KMS-11 (cell line): ENCODE measurements around the gene MAML3.

Experiments
- H2AFZ ChIP-seq: fragments of 200-600 bp; sonication (generic); 2 replicates; pipeline ENCODE4 v1.6.1; 2016; ENCODE audit warnings: antibody characterized with exemption, mixed run types, low read depth
- H3K27ac ChIP-seq: fragments of 200-600 bp; sonication (generic); 2 replicates; pipeline ENCODE4 v1.6.1; 2016; ENCODE audit warnings: mild to moderate bottlenecking, mixed run types
- H3K27me3 ChIP-seq: fragments of 200-600 bp; sonication (generic); 2 replicates; pipeline ENCODE4 v1.6.1; 2017; ENCODE audit warnings: mild to moderate bottlenecking, low read depth, mixed run types, moderate library complexity; ENCODE audit not compliant: insufficient read depth
- H3K36me3 ChIP-seq: fragments of 200-600 bp; sonication (generic); 2 replicates; pipeline ENCODE4 v1.6.1; 2017; ENCODE audit warnings: mild to moderate bottlenecking, mixed run types; ENCODE audit not compliant: insufficient read depth
- H3K4me1 ChIP-seq: fragments of 200-600 bp; sonication (generic); 2 replicates; pipeline ENCODE4 v1.6.1; 2016; ENCODE audit warnings: mild to moderate bottlenecking, low read depth, mixed run types; ENCODE audit not compliant: poor library complexity, severe bottlenecking
- H3K4me2 ChIP-seq: fragments of 200-600 bp; sonication (generic); 2 replicates; pipeline ENCODE4 v1.7.0; 2016; ENCODE audit warnings: mild to moderate bottlenecking, mixed run types
- H3K4me3 ChIP-seq: fragments of 200-600 bp; sonication (generic); IDR thresholded peaks from 2 replicates; pipeline ENCODE4 v1.6.1; 2017; ENCODE audit warnings: low read depth, low read length, mixed read lengths; ENCODE audit not compliant: insufficient read depth
- H3K79me2 ChIP-seq: fragments of 200-600 bp; sonication (generic); 2 replicates; pipeline ENCODE4 v1.6.1; 2016; ENCODE audit warnings: low read depth, mixed run types; ENCODE audit not compliant: insufficient read depth
- H3K9ac ChIP-seq: fragments of 200-600 bp; sonication (generic); 2 replicates; pipeline ENCODE4 v1.6.1; 2016; ENCODE audit warnings: mild to moderate bottlenecking, mixed run types
- H4K20me1 ChIP-seq: fragments of 200-600 bp; sonication (generic); 2 replicates; pipeline ENCODE4 v1.6.1; 2016; ENCODE audit warnings: mild to moderate bottlenecking, mixed run types; ENCODE audit not compliant: insufficient read depth
- CTCF ChIP-seq: fragments of 200-600 bp; sonication (generic); conservative IDR thresholded peaks from 2 replicates; pipeline ENCODE4 v1.6.1; 2017; ENCODE audit warnings: low read depth, mild to moderate bottlenecking, antibody characterized with exemption, low read length, moderate library complexity, mixed read lengths

The MAML3 gene

GRCh38 chr4:139769364-139769763 is 384.6 kb downstream of the MAML3 start:
- TF ChIP-seq CTCF: no peak
- no peak overlapping the region for H3K9ac ChIP-seq

DNA sequence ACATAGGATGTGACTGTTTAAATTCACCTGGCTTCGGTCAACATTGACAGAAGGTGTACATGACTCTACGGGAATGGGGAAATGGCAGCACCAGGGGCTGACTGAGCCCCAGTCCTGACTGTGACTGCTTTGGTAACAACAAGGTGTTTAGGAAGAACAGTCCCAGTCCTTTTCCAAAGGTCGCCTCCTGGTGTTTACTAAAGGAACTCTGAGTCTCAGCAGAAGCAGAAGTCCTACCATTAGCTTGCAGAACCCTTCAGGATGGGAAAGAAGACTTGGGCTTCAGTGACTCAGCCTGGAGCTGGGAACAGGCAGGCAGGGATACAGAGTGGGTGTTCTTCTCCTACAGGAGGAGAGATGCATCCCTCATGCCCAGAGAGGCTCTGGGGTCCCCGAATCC is 385.1 kb downstream of the MAML3 start:
- H3K4me3 ChIP-seq: no peak overlapping the region
- H3K79me2 ChIP-seq: no peaks in the 10 kb centered on the region
- TF ChIP-seq CTCF: peak; percentile 40; the same call in 1 of the 2 replicates
- no peak overlapping the region for H3K4me2 ChIP-seq
- no peaks in the 10 kb centered on the region for H3K36me3 ChIP-seq
- no peak overlapping the region for H3K27ac ChIP-seq
- no peak overlapping the region for H2AFZ ChIP-seq
- no peaks in the 10 kb centered on the region for H3K27me3 ChIP-seq
- H3K4me1 ChIP-seq: peaks cover 35% of the 10 kb centered on the region
- H3K9ac ChIP-seq: no peak overlapping the region
- H4K20me1 ChIP-seq: no peaks in the 10 kb centered on the region

More at GRCh38 chr4:139769364-139769763, 384.6 kb downstream of the MAML3 start:
- Histone ChIP-seq H3K4me3 (no peak overlapping the region), H3K4me2 (no peak overlapping the region), H2AFZ (no peak overlapping the region), H4K20me1 (no peaks in the 10 kb centered on the region), H3K36me3 (no peaks in the 10 kb centered on the region), H3K4me1 (peaks cover 30% of the 10 kb centered on the region), H3K27ac (no peak overlapping the region), H3K27me3 (no peaks in the 10 kb centered on the region), H3K79me2 (no peaks in the 10 kb centered on the region)

GRCh38 chr4:139768366-139768765 is 385.6 kb downstream of the MAML3 start:
- no peak overlapping the region for H3K9ac ChIP-seq
- H3K4me2 ChIP-seq: no peak overlapping the region

DNA sequence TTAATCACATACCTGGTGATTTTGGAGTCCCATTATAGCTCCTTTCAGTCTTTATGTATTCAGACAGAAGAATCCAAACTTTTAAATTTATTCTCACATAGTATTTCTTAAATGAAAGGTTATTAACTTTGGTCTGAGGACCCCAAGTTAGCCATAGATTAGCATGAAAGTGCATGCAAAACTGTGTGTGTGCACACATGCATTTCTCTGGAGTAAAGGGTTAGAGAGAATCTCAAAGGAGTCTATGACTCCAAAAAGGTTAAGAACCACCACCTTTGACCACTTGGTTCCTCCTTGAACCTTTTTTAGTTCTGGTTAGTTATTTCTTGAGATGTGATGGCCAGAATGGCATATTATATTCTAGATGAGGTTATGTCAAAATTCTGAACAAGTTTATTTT is 386.4 kb downstream of the MAML3 start:
- Histone ChIP-seq H3K36me3 (no peaks in the 10 kb centered on the region), H3K4me3 (no peak overlapping the region), H2AFZ (no peak overlapping the region), H3K27ac (no peak overlapping the region), H3K4me1 (peaks cover 48% of the 10 kb centered on the region), H4K20me1 (no peaks in the 10 kb centered on the region), H3K79me2 (no peaks in the 10 kb centered on the region), H3K27me3 (no peaks in the 10 kb centered on the region), H3K9ac (no peak overlapping the region), H3K4me2 (peak overlapping the region; percentile 19; the same call in 1 of the 2 replicates)
- no peak for TF ChIP-seq CTCF

More at GRCh38 chr4:139768366-139768765, 385.6 kb downstream of the MAML3 start:
- H2AFZ ChIP-seq: no peak overlapping the region
- H3K4me3 ChIP-seq: no peak overlapping the region
- H4K20me1 ChIP-seq: no peaks in the 10 kb centered on the region
- no peak for TF ChIP-seq CTCF
- H3K36me3 ChIP-seq: no peaks in the 10 kb centered on the region
- no peak overlapping the region for H3K27ac ChIP-seq
- H3K27me3 ChIP-seq: no peaks in the 10 kb centered on the region
- peaks cover 40% of the 10 kb centered on the region for H3K4me1 ChIP-seq
- no peaks in the 10 kb centered on the region for H3K79me2 ChIP-seq
